Activated CD8-positive, alpha-beta memory T cell treated with anti-CD3 and anti-CD28 coated beads, Interleukin-2, amount 50 U/mL, for 1 hour (primary cell): Measurements from ENCODE around the gene RAPH1.
"Not testable (repeated sequence)": the region's sequence is repeated elsewhere in the genome, so short reads cannot be mapped to it uniquely, and the experiment has no call there.

Experiments
- DNase-seq: peaks from one replicate; pipeline ENCODE4 v3.0.0-alpha.2; 2020; ENCODE audit errors: extremely low read depth

Gene RAPH1

DNA sequence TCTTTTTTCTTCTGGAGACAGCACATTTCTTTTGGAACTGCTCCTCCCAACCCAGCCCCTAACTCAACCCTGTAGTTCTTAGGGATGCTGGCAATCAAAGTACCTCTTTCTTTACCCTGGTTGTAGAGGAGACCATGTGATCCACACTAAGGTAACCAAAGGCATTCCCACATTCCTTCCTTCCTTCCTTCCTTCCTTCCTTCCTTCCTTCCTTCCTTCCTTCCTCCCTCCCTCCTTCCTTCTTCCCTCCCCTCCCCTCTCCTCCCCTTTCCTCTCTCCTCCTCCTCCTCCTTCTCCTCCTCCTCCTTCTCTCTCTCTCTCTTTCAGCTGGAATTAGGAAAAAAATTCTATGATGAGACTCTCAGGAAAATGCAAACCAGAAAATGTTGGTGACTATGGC lies 13.8 kb upstream of the RAPH1 start:
- DNase-seq, result no peak

DNA sequence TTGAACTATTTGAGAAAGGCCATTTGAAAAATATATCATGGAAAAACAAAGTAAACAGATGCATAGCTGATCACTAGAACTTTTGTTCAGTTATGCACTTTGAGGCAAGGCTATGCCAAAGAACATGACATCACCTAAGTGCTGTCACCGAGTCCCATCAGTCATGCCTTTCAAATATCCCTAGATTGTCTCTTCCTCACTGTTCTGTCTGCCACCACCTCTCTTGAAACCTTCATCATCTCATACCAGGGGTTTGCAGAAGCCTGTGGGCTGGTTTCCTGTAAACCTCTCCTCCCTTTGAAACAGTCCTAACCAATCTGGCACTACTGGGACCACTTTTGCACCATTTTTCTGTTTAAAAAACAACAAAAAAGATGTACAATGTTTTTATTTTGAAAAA lies 12.3 kb upstream of the RAPH1 start:
- no peak for DNase-seq

DNA sequence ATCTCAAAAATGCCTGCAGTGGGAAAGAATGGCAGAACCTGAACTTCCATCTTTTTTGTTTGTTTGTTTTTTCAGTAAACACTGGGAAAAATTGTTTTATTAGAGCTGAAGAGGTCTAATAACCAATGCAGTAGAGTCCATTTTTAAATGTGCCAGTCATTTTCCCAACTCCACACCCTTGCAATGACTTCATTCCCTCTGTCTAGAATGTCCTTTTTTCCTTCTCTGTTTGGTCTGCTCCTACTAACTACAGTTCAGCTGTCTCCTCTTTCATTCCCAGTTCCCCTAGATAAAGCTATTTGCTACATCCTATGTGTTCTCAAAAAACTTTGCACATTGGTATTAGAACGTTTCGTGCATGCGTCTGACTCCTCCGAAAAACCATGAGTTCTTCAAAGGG lies 9.3 kb upstream of the RAPH1 start:
- DNase-seq, result no peak

DNA sequence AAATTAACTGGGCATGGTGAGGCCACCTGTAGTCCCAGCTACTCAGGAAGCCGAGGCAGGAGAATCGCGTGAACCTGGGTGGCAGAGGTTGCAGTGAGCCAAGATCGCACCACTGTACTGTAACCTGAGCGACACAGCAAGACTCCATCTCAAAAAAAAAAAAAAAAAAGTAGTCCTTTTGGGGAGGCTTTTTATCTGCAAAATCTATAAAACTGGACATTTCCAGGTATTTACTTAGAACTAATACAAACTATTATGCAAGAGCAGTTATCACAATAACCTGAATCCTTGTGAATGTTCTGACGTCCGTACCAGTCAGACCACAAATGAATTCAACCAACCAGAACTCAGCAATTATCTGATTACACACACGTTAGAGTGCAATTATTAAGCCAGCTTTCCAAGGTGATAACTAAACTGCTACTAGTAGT lies 8.8 kb upstream of the RAPH1 start:
- no peak for DNase-seq

DNA sequence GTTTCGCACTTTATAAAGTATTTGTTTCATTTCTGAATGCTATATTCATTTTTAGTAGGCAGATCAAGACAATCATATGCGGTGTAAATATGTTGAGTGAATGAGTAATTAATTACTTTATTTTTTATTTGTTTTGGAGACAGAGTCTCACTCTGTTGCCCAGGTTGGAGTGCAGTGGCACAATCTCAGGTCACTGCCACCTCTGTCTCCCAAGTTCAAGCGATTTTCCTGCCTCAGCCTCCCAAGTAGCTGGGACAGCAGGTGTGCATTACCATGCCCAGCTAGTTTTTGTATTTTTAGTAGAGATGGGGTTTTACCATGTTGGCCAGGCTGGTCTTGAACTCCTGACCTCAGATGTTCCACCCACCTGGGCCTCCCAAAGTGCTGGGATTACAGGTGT lies 5.5 kb upstream of the RAPH1 start:
- DNase-seq, result not testable (repeated sequence)

DNA sequence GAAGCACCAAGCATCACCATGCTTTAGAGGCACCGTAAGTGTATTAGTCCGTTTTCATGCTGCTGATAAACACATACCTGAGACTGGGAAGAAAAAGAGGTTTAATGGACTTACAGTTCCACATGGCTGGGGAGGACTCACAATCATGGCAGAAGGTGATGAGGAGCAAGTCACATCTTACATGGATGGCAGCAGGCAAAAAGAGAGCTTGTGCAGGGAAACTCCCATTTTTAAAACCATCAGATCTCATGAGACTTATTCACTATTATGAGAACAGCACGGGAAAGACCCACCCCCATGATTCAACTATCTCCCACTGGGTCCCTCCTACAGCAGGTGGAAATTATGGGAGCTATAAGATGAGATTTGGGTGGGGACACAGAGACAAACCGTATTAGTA lies 3.1 kb upstream of the RAPH1 start:
- DNase-seq, result not testable (repeated sequence)

DNA sequence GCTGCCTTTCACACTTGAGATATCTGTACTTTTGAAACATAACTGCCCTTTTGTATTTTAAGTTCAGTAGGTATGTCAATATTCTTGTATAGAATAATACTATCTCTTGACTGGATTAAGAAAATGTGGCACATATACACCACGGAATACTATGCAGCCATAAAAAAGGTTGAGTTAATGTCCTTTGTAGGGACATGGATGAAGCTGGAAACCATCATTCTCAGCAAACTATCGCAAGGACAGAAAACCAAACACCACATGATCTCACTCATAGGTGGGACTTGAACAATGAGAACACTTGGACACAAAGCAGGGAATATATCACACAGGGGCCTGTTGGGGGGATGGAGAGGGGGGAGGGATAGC lies 1.5 kb upstream of the RAPH1 start:
- DNase-seq, result not testable (repeated sequence)

DNA sequence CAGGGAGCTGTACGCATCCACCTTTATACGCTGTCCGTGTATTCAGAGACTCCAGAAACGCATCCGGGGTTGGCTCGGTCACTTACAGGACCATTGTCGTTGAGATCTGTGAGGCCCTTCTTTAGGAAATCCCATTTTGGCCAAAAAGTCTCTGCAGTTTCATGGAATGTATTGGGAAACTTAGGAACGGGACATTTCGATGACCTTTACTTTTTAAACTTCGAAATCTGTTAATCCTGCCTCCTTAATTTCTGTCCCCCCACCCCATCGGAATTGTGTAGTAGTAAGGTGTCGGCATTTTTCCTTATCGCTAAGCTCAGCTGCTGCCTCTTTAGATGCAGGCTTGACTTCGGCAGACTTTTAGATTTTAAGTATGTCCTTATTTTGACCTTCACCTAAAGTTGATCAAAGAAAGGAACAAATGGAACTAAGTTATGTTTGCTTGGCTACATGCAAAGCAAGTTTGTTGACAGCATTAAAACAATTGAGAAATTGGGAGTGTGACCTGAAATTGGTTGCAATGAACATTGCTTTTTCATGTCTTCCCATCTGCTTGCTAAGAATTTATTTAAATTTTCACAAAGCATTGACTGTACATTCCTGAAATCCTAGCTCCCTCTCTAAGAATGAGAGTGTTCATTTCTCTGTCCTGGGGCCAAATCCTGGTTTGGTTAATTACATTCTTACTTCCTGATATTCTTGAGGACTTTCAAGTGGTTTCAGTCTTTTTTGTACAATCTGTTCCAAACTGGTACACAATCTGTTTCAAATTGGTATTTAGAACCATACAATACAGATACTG lies 884 bp upstream of the RAPH1 start:
- DNase-seq, result no peak

DNA sequence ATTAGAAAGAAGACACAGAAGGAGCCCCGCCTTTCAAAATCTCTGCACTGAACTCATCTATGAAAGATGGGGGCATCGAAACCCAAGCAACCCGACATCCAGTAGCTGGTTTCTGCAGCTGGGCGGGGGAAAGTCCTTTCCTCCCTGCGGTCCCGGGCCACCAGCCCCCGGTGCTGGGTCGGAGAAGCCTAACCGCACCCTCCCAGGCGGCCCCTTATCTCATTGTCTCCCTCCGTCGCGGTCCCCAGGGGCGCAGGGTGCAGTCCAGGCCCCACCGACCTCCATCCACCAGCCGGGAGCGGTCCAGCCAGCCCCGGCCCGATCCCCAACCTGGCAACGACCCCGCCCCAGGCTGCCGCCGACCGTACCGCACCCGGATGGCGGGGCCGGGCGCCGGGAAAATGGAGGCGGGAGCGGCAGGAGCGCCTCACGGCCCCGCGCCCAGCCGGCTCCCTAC lies 452 bp downstream of the RAPH1 start:
- no peak for DNase-seq

DNA sequence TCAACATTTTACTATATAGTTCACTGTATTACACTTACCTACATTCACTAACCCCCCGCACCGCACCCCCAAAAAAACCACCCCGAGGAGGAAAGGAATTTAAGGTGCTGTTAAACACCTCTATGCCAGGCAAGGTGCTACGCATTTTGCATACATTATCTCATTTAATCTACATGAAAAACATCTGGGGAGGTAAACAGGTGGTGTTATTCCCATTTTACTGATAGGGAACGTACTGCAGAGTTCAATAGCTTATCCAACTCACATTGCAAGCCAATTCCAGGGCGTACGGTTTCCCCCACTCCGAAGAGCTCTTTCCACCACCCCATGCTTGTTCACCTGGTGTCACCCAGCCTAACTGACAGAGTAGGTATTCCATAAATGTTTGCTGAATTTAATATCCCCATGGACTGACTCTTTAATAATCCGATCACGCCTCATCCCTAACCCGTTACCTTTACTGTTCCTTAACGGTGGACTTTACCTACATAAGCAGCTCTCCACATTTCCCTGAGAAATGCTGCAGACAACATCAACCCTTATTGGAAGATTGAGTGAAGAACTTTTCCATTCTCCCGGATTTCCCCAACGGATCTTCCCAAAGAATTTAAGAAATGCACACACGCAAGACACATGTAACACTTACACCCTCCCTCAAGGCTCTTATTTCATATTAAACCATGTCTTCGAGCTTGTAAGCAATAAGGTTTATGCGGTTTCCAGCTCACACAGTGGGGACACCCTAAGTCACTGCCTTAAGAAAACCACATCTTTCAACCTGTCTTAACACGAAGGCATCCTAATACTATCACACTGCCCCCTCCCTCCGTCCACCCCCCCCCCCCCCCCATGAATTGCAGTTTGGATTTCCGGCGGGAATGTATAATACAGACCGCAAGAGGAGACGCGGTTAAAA lies 1.2 kb downstream of the RAPH1 start:
- DNase-seq, result no peak

DNA sequence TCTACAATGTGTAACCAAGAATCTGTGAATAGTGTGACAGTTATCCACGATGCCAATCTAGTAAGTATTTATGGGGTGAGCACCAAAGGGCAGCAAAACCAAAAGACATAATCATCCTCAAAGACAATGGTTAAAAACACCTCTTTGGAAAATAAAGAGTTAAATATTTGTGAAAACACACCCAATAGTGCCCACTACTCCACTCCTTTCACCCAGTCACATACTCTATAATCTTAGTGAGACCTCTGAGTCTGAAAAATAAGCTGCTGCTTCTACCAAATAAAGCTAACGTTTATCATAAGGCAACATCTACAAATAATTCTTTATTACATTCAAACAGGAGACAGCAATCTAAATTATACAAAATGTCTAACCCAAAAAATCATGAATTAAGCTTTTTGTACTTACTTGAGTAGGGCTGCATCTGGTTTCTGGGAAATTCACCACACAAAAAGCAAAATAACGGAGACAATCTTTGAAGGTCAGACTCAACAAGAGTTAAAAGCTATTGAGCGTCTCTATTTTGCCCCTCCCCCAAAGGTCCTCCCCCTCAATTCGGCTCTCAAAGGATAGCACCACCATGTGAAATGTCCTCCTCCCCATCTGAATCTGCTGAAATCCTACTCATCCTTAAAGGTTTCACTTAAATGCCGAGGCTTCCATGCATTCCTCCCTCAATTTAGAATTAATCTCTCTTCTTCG lies 2.0 kb downstream of the RAPH1 start:
- no peak for DNase-seq

DNA sequence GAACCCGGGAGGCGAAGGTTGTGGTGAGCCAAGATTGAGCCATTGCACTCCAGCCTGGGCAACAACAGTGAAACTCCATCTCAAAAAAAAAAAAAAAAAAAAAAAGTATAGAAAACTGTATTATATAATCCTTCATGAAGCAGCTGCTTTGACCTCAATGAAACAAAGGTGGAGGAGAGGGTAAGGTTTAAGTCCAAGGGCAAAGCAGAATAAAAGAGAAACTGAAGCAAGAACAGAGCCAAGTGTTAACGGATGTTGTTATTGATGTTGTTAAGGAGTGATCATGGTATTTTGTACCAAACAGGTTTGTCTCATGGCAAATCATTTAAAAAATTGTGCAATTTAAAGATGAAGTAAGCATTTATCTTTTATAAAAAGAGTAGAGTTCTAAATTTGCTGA lies 7.4 kb downstream of the RAPH1 start:
- no peak for DNase-seq

DNA sequence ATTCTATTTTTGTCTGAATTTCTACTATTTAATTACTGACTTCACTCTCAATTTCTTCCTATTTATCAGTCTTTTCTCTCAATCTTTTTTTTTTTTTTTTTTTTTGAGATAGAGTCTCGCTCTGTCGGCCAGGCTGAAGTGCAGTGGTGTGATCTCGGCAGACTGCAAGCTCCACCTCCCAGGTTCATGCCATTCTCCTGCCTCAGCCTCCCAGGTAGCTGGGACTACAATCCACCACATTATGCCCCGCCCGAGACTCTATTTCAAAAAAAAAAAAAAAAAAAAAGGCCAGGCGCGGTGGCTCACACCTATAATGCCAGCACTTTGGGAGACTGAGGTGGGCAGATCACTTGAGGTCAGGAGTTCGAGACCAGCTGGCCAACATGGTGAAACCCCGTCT lies 21.8 kb downstream of the RAPH1 start:
- DNase-seq, result not testable (repeated sequence)

DNA sequence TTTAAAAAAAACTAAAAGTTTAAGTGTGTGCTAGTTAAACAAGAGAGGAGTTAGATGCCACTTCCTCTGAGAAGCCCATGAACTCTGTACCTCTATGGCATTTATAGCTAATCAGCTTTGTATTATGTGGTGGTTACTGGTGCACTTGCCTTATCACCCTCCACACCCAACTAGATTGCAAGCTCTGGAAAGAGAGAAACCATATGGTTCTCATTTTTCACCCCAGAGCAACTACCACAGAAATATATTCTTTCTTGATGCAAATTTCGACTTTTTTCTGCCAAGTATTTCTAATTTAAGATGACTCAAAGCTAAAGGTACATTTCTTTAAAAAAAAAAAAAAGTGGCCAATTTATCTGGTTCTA lies 24.2 kb downstream of the RAPH1 start:
- no peak for DNase-seq

DNA sequence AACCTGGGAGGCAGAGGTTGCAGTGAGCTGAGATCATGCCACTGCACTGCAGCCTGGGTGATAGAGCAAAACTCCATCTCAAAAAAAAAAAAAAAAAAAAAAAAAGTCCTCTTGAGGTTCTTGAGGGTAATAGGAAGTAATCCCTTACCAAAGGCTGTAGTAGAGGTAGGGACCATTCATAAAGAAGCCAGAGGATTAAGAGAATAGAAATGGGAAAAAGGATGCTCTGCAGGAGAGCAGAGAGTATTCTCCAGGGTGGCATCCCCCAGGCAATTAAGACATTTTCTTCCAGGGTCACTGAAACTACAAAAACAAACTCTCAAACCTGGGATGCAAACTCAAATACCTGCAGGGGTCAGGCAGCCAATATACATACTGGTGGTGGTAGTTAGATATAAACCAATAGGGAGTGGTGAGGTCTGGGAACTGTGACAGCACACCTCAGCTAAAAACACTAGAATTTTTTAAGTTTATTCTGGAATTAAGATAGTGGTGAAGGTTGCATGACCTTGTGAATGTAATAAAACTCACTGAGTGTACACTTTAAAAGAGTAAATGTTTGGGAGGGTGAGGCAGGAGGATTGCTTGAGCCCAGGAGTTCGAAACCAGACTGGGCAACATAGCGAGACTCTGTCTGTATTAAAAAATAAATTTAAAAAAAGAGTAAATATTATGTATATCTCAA lies 24.7 kb downstream of the RAPH1 start:
- no peak for DNase-seq

DNA sequence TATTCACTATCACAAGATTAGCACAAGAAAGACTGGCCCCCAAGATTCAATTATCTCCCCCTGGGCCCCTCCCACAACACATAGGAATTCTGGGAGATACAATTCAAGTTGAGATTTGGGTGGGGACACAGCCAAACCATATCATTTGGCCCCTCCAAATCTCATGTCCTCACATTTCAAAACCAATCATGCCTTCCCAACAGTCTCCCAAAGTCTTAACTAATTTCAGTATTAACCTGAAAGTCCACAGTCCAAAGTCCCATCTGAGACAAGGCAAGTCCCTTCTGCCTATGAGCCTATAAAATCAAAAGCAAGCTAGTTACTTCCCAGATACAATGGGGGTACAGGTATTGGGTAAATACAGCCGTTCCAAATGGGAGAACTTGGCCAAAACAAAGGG lies 31.6 kb downstream of the RAPH1 start:
- DNase-seq, result not testable (repeated sequence)

DNA sequence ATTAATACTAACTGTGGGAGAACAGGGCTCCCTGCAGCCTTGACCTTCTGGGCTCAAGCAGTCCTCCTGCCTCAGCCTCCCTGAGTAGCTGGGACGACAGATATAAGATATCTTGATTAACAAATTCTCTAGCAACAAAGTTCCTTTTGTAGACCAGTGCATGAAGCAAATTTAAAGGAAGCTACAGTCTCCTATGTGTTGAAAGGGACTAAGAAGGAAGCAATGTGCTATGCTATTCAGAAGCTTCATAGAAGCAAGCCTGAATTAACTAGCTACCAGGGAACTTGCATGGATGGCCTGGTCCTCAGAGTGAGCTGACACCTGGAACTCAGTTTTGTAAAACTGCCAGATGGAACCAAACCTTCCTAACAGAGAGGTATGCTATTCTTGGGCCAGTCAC lies 33.2 kb downstream of the RAPH1 start:
- DNase-seq, result no peak

DNA sequence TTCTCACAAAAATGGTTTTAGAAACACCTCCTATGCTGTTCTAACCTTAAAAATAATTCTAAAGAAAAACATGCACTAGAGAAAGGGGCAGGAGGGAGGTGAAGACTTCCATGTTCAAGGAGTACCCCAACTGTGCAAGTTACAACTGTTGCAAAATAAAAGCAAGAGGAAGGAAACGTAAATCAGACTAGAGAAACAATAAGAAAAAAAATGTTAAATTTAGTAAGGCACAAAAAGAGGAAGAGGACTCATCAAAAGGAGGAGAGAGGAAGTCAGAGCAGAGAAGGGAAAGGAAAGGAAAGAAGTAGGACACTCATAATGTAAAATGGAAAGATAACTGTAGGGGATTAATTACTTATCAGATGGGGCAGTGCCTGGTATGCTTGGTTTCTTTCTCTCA lies 34.1 kb downstream of the RAPH1 start:
- DNase-seq, result no peak

DNA sequence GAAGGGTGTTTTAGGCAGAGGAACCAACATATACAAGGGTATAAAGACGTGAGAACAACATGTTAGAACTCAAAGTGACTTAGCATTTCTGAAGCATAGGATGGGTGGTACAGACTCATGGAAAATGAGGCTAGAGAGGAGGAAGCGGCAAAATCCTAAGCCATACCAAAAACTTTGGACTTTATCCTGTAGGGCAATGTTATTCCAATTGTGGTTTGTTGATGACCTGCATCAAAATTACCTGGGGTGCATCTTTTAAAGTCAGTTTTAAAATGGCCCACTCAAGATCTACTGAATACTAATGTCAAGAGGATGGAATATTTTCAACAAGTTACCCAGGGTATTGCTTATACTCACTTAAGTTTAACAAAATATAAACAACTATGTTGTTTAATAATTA lies 34.8 kb downstream of the RAPH1 start:
- DNase-seq, result no peak

DNA sequence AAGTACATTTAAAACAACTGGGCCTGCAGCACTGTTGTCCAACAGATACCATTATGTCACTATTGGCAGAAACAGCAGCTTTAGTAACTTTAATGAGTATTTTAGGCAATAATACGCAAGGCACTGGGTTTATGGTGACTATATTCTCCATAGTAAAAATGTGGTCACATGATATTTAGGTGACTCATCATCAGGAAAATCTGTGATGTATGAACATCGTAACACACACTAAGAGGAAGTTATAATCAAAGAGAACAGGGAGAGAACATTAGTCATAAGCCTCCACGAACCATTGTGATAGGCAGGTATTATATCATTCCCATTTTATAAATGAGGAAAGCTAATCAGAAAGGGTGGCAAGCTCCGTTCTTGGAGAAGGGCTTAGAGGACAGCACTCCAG lies 36.9 kb downstream of the RAPH1 start:
- DNase-seq, result no peak

DNA sequence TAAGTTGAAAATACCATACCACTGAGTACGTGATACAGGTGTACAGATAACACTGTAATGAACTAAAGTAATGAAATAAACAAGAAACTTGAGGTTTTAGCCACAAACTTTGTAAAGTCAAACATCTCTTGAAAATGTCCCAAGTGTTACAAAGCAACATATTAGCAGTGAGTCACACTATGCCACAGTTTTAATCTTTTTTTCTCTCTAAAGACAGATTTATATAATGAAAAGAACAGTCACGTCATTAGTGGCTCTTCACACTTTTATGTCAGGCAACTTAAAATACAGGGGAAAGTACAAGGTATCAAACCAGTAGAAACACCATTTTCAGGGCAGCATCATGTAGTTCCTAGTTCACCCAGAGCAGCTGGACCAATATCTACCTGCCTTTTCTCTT lies 42.1 kb downstream of the RAPH1 start:
- no peak for DNase-seq

DNA sequence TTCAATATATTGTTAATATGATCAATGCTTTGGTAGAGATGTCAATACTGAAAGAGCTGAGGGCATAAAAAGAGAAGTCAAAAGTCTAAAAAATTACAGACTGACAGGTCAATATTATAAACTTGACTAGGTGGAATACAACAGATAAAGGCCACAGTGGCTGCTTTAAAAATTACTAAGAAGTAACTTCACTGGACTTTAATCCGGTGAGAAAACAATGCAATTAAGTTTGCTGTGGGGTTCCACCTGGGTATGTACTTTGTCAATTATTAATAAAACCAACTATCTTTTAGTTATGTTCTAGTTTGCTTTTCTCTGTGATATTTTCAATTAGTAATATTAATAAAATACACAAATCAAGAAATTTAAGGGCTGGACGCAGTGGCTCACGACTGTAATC lies 44.7 kb downstream of the RAPH1 start:
- no peak for DNase-seq
